K562 treated with DMSO at 1 percent for 4 hours (cell line): ENCODE results near the gene USP24. TPM values are rescaled to one million over a fixed set of nuclear protein-coding genes. Genes with fewer than 3 reads are reported as not detected.

Source experiments
- total RNA-seq: library from RNA; unstranded; fragments of 300-600 nt; gene quantifications from 2 replicates; pipeline ENCODE4 v1.2.3, GENCODE V29; 2022; ENCODE audit not compliant: insufficient read depth

Gene USP24
- total RNA-seq: 10.6 and 14.5 TPM in 2 replicates

GRCh38 chr1:55215194-55216021 is at the start of gene USP24:
TSS of gene USP24 (minus strand) at chr1:55215364. CDS start at chr1:55215113, 251 bp downstream.

GRCh38 chr1:55039342-55040082 is 175.7 kb downstream of the USP24 start, which contains the start of gene PCSK9:
TSS of gene PCSK9 (plus strand) at chr1:55039548. CDS start at chr1:55039838, 290 bp downstream.

Other genes with a start within 250 kb of the USP24 start
- not detected in 2 replicates for gene TMEM61, start 234.7 kb downstream of the USP24 start, total RNA-seq
- gene BSND, start 216.4 kb downstream of the USP24 start, total RNA-seq: not detected in 2 replicates
- gene PCSK9, start 175.8 kb downstream of the USP24 start, total RNA-seq: 80.7 and 100.0 TPM in 2 replicates